NCI-H345 treated with DMSO at 0.1 percent for 48 hours (cell line): Measurements from ENCODE around the gene TRPM3.

Experiments used
- DNase-seq: peaks from one replicate; lab custom pipeline; 2025; ENCODE audit not compliant: unreplicated experiment; lab: John Stamatoyannopoulos, UW

TRPM3 gene

DNA sequence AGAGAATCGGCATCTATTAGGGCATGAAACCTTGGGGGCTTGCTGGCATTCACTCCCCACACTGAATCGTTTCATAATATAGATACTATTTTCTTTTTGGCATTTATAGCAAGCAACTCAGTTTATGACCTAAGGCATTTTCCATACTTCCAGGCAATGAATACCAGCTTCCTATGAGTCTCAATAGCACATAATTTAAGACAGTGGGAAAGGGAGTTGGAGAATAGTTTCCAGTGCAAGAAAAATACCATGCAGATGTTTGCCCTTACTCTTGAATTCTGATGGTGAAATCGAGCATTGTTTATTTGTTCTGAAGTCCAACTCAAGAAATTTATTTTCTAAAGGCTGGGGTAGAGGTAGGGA, 531.1 kb downstream of the TRPM3 start:
- DNase-seq, result no peak

DNA sequence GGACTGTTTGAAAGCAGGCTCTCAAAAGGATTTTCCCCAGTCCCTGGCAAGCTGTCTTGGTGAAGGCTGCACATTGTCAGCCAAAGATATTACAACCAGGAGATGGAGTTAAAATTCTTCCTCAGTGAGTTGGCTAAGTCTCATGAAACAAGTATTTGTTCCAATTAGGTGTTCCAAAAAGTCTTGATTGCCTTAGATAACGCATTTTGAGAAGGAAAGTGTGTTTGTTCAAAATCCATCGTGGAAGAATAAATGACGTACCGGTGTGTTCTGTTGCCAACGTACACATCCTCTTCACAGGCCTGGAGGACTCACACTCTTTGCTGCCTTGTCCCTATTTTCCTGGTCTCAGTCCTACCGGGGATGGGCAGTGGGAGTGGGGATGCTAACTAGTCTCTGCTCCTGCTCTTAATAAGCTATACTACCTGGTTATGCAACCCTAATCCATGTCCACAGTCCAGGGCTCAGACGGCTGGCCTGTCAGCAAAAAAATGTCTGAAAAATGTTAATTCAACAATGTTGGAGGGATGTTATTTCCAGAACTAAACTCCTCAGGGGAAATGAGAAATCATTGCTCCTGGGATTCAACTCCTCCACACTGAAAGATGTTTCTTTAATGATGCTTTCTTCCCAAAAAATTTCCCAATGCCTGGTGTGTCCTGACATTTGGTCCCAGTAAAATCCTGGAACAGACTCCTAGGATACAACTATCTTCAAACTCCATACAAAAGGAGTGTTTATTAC, 531.7 kb downstream of the TRPM3 start:
- DNase-seq, result no peak

DNA sequence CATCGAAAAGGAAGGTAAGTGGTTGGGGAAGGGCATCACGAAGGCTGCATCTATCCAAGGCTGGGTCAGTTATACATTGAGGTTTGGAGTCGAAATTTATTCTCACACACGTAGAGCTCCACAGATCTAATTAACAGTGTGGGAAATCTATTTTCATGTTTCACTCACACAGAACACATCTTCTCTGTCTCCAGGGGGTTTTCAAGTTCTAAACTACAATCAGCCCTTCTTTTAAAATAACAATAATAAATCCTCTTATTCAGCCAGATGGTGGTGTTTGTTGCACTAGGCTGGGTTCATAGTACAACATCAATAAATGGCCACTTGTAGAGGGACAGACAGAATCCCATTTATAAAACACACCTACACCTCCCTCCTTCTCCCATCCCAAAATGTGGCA, 532.4 kb downstream of the TRPM3 start:
- DNase-seq, result no peak

DNA sequence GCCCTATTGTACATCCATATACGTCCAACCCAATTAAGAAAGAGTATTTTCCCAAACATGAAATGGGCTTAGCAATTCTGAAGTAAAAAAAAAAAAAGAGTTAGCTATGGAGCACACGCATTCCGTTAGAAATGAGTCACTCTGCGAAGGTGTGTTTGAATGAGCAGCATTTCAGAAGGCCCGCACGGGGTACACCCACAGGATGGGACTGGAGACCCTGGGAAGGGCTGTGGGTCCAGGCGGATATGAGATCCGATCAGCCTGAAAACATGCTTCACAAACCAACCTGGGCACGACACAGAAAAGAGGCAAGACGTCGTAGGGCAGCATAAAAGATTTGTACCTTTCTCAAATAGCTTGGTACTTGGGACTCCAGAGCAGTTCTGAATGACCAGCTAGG, 533.0 kb downstream of the TRPM3 start:
- no peak for DNase-seq

DNA sequence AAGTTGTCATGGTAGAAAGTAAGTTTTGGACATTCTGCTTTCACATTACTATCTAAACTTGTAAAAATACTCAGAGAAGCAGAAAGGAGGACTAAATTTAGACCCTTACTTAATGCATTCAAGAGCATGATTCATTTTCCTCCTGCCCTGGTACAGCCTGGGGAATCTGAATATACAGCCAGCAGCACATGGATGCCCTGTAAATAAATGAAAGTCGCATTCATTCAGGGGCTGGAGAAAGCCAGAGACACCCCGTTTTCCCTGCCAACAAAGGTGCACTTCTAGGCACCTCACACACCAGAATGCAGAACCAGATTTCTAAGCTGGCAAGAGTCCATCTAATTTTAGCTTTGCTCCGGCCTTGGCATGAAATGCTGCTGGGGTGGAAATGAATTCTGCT, 534.2 kb downstream of the TRPM3 start:
- DNase-seq, result no peak

DNA sequence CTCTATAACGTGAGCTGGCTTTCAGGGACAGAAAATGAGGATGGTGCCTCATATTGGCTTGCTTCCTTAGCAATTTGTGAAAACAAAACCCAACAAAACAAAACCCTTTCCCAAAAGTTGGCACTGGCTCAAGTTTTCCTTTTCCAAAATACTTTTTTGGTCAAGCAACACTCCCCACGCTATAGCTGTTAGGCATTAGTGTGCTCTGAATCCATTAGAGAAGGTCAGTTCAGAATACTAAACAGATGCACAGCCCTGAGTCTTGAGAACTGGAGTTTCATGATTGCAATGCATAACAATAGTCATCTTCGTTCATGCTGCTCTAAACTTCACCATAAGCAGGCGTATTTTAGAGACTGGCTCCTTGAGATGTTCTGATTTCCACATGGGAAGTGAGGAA, 534.9 kb downstream of the TRPM3 start:
- DNase-seq, result no peak

DNA sequence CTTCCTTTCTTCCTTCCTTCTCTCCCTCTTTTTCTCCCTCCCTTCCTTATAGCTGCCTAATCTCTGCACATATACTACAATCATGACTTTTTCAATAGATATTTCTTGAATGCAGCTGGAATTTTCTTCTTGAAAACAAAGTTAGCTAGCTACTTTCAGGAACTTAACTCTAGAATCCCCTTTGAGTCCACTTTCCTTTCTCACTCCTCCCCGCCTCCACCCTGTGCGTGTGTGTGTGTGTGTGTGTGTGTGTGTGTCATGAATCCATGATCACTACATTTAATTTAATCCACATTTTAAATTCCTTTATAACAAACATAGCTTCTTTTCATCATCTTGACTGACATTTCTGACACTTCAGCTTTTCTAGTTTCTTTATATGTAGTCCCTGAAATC, 539.5 kb downstream of the TRPM3 start:
- DNase-seq, result no peak

DNA sequence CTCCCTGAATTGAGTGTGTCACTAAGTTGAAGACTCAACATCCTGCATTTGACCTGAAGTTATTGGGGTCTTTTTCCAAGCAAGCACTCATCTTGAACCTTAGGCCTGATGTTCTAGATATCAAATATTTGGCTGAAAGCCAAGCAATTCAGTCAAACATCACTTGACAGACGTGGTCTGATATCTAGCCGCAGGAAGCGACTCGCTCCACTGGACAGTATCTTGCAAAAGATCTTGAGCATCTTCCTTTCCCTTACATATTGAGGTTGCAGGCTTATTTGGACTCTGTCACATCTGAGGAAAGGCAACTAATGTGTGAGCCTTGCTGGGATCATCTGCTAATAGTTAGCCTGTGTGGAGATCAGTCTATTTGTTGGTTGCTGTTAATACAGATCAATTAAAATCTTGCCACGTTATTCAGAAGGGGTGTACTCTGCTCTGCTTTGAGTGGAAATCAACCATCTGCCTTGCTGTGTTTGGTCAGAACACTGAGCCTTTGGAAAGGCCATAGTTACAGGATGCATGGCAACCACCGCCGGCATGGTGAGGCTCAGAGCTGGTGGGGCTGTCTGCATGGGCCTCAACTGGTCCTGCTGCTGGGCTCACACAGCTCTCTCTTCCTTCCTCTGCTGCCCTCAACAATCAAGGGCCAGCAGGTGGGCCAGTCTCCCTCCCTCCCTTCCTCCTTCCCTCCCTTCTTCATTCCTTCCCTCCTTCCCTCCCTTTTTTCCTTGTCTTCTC, 540.0 kb downstream of the TRPM3 start:
- DNase-seq, result no peak

DNA sequence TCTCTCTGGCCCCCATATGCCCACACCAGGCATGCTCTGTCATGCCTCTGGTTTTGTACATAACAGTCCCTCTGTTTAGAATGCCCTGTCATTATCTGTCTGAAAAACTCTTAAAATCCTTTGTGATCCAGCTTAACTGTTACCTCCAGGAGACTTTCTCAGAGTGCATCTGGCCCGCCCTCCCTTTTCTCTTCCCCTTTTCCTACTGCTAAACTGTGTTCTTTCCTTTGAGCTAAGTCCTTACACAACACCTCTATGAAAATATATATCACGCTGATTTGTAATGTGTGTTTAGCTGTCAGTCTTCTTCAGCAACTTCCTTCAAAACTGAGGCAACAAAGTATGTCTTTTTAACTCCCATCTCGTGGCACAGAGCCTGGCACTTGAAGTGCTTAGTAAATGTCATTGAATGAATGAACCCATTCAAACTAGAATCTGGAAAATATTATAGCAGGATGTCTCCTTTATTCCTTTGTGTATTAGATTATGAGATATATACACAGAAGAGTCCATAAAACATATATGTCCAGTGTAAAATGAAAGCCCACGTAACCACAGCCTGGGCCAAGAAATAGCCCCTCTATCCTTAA, 540.7 kb downstream of the TRPM3 start:
- no peak for DNase-seq

DNA sequence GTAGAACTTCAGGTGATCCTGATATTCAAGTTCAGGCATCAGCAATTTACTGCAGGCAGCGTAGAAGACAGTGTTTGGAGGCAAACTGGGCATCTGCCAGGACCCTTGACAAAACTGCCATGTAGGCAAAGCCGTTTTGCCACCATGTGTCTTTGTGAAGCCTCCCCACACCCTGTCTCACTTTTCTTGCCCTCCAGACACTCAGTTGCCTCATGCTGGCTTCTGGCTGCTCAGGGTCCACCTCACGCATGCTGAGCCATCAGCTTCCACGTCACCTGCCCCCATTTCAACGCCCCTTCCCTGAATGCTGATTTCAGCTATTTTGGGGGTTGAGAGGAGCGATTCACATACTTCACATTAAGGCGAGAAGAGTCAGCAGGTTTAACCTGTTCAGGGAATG, 541.7 kb downstream of the TRPM3 start:
- no peak for DNase-seq

DNA sequence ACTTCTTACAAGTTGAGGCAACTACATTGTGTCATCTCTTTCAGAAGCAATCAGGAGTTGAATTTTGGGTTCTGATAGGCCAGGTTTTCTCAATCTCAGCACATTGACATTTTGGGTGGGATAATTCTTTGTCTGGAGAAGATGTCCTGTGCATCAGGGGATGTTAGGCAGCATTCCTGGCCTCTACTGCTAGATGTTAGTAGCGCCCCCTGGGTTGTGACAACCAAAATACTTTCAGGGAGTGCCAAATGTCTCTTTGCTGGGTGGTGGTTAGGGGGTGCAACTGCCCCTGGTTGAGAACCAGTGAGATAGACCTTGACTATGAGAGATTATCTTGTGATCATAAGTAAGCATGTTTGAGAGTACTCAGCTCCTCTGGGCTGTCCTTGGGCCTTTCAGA, 542.7 kb downstream of the TRPM3 start:
- no peak for DNase-seq

DNA sequence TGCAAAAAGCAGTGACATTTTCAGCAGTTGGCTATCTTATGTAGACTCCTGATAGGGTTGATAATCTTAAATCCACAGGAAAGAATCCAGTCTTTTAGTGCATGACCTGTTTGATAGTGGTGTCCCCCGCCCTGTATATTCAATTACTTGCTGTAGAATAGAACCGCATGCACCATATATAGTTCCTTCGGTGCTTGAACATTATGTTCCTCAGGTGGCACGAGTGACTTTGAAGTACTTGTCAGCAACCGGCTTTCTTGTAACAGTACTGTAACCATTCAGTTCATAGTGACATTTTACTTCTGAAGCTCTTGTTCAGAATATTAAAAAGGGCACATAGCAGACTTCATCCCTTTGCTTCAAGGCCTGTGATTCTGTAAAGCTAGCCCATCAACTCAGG, 543.8 kb downstream of the TRPM3 start:
- DNase-seq, result no peak

DNA sequence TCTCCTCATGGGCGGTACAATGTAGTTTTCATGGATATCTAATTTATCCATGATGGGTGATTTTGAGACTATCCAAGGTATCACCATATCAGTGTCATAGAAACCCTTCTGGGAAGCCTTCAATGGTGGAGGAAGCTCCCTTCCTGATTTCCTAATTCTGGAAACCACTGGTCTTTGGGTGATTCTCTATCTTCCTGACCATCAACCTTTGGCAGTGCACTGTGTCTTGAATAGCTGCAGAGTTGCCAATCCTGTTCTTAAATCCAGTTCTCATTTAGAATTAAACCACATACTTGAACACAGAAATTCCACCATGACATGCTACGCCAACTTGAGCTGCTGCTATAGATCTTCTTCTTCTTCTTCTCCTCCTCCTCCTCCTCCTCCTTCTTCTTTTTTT, 545.3 kb downstream of the TRPM3 start:
- no peak for DNase-seq

DNA sequence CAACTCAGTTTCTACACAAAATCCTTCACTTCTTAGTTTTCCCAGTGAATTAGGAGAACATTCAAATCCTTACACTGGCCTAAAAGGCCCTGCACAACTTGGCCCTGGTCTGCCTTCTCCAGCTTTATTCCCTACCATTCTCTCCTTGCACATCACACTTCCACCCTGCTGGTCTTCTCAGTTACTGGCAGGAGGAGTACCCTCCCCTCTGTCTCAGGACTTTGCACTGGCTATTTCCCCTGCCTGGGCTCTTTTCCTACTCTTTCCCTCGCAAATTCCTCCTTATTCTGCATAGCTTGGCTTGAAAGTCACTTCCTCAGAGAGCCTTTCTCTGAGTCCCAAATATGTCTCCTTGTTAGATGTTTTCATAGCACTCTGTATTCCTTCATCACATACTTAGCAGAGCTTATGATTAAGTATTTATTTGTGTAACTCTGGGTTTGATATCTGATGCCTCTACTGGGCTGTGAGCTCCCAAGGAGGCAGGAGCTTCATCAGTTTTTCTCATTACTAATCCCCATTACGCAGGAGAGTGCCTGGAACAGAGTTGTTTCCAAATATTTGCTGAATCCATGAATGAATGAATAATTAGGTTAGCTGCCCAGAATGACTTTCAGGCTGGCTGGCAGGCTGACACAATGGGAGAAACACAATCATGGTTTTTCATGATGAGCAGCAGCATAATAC, 547.1 kb downstream of the TRPM3 start:
- no peak for DNase-seq

DNA sequence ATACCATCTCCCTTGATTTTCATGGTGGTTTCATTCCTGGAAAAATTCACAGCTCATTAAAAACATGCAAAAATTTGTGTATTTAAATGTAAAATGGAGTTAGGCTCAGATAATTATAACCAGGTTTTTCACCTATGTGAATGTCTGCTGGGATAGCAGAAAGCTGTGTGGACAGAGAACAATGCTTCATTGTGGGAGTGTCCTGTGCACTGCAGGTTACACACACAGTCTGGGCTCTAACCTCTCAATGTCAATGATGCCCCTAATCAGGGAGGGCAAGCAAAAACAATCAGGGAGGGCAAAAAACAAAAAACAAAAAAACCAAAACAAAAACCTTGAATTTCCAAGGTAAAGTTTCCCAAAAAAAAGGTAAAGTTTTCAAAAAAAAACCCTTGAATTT, 548.1 kb downstream of the TRPM3 start:
- DNase-seq, result no peak

DNA sequence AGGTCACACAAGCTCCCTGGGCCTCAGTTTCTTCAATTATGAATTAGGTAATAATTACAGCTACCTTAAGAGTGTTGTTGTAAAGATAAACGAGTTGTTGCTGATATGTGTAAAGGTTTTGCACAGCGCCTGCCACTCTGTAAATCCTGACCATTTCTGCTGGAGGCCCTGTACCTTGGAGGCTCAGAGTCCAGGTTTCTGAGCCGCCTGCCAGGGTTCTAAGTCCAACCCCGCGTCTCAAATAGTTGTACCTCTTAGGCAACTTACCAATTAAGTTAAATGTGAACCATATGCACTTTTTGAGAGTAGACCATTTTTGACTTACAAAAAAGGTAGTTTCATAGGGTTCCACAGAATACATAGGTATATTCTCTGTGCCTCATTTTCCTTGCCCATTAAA, 550.2 kb downstream of the TRPM3 start:
- no peak for DNase-seq

DNA sequence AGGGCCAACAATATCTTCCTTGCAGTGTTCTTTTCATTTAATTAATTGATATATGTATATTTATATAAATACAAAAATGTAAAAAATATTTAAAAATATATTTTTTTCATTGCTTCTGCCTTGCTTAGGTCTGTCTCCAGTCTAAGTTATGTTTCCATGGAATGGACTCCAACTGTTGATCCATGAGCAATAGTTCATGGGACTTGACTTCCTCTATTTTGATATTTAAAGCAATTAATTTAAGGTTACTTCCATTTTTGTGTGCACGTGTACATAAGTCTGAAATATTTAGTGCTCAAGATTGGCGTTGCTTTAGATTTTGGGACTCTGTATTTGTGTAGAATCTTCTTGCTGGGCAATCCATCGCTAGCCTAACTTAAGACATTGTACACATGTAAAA, 551.6 kb downstream of the TRPM3 start:
- no peak for DNase-seq

DNA sequence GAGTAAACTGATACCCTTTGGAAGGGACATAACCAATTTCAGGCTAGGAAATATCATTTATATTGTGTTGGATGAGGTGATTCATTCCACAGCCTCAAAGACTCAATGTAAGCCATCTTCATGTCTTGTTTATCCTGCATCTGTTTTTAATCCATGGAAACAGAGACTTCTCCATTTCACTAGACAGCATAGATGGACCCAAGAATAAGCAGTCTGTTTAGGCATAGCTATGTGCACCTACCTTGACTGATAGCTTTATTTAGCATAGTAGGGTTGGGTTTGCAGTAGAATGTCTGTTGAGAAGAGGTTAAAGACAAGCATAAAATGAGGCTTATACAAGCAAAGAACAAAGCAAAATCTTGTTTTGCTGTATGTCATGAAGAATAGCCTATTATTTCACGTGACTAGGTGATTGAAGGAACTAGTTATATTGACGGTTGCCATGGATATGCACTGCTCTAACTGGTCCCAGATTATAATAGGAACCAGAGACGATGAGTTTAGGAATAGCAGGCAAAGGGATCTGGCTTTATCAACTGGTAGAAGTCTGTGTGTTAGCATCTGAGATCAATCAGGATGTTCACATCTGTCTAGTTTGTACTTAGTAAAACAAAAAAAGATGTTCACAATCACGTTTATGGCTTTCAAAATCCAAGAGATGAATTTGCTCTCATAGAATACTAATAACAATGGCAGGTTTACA, 552.2 kb downstream of the TRPM3 start:
- no peak for DNase-seq

DNA sequence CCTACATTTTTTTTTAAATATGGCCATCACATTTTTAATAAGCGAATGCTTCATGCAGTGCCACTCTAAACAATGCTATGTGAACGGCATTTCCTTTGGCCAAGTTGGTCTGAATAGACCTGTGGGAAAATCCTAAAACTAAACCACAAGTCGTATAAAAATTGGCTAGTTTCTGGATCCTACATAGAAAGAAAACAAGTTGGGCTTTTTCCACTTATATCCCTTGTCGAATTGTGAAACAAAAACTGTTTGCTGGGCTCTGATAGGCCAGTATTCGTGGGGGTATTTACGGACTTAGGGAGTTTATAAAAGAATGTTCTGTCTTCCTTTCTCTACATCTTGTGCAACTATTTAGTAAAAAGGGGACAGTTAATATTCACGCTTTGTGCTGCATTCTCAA, 553.9 kb downstream of the TRPM3 start:
- DNase-seq, result no peak

DNA sequence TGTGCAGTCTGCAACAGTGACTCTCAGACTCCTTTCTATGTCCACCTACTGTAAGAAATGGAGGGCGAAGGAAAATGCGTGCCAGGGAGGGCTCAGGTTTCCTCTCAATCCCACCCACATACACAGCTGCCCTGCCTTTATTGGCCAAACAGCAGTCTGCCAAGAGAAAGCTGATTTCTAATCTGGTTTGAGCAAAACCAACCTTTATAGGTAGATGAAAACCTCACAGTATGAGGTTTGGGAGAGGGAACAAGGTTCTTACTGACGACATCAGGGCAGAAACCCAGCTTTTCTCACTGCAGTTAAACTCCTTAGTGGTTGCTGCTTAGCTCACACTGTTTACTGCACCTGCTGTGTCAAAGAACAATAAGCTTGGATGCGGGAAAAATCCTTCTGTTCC, 554.7 kb downstream of the TRPM3 start:
- no peak for DNase-seq

DNA sequence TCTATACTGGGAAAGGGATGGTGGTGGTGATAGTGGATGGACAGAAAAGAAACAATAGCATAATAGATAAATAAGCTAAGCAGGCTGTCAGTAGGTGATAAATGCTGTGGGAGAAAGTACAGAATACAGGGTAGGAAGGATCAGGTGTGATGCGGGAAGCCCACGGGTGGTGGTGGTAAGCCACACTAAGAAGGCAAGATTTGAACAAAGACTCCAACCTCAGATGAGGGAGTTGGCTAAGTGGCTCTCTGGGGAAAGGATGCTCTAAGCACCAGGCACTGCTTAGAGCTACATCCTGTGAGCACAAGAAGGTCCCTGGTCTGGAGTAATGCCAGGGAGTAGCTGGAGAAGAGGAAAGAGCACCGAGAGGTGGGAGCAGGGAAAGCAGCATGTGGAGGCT, 555.4 kb downstream of the TRPM3 start:
- no peak for DNase-seq
